HL-60/S4 treated with retinoic acid at 250 ng/mL for 4 days and 3 days (cell line): ENCODE results near the gene COQ2.

Source experiments
- in situ Hi-C: fragments of 300-500 bp; cut with MboI; formaldehyde crosslinking; loops from 2 replicates; pipeline ENCODE4 v1.7.0; 2022; ENCODE audit warnings: low sequenced_read_pairs

COQ2 gene

GRCh38 chr4:83250687-83251446, 33.7 kb downstream of the COQ2 start:
- in situ Hi-C loops = loop anchor here (10.0 kb wide), 1 partner anchor 166 kb away; no protein-coding TSS in a partner anchor

GRCh38 chr4:83248486-83248885, 36.1 kb downstream of the COQ2 start:
- in situ Hi-C loops = no loop called here

- in situ Hi-C loops = no loop called here
Observed at GRCh38 chr4:83247415-83248357, 36.9 kb downstream of the COQ2 start.

- in situ Hi-C loops = no loop called here
Observed at GRCh38 chr4:83241132-83241531, 43.5 kb downstream of the COQ2 start.

GRCh38 chr4:83240379-83240875, 44.2 kb downstream of the COQ2 start:
- in situ Hi-C loops = no loop called here

- in situ Hi-C loops = loop anchor here (10.0 kb wide), 1 partner anchor 124 kb away; the partner anchor contains the start of gene PLAC8
Observed at GRCh38 chr4:83238393-83239248, 46.0 kb downstream of the COQ2 start.

GRCh38 chr4:83237591-83237990, 47.0 kb downstream of the COQ2 start:
- in situ Hi-C loops = loop anchor here (10.0 kb wide), 1 partner anchor 123 kb away; the partner anchor contains the start of gene PLAC8

- in situ Hi-C loops = loop anchor here (10.0 kb wide), 1 partner anchor 121 kb away; the partner anchor contains the start of gene PLAC8
Observed at GRCh38 chr4:83235645-83236133, 48.9 kb downstream of the COQ2 start.

- in situ Hi-C loops = loop anchor here (10.0 kb wide), 1 partner anchor 120 kb away; the partner anchor contains the start of gene PLAC8
Observed at GRCh38 chr4:83234902-83235644, 49.5 kb downstream of the COQ2 start.

- in situ Hi-C loops = loop anchor here (10.0 kb wide), 1 partner anchor 120 kb away; the partner anchor contains the start of gene PLAC8
Observed at GRCh38 chr4:83234387-83234786, 50.2 kb downstream of the COQ2 start.

GRCh38 chr4:83232082-83232481, 52.5 kb downstream of the COQ2 start:
- in situ Hi-C loops = loop anchor here (10.0 kb wide), 1 partner anchor 117 kb away; the partner anchor contains the start of gene PLAC8

- in situ Hi-C loops = loop anchor here (10.0 kb wide), 1 partner anchor 117 kb away; the partner anchor contains the start of gene PLAC8
Observed at GRCh38 chr4:83231620-83232076, 53.0 kb downstream of the COQ2 start.

- in situ Hi-C loops = loop anchor here (10.0 kb wide), 1 partner anchor 116 kb away; the partner anchor contains the start of gene PLAC8
Observed at GRCh38 chr4:83230928-83231327, 53.7 kb downstream of the COQ2 start.

GRCh38 chr4:83229791-83230190, 54.8 kb downstream of the COQ2 start:
- in situ Hi-C loops = loop anchor here (10.0 kb wide), 1 partner anchor 115 kb away; the partner anchor contains the start of gene PLAC8

GRCh38 chr4:83228231-83228630, 56.4 kb downstream of the COQ2 start:
- in situ Hi-C loops = no loop called here

- in situ Hi-C loops = no loop called here
Observed at GRCh38 chr4:83224502-83225197, 59.9 kb downstream of the COQ2 start.

- in situ Hi-C loops = no loop called here
Observed at GRCh38 chr4:83223781-83224180, 60.8 kb downstream of the COQ2 start.

- in situ Hi-C loops = no loop called here
Observed at GRCh38 chr4:83221897-83222441, 62.6 kb downstream of the COQ2 start.
